BJ (cell line): ENCODE results near the gene EXOC1L. TPM values are rescaled to one million over a fixed set of nuclear protein-coding genes. Genes with fewer than 3 reads are reported as not detected.
A peak's percentile ranks its signal among the peaks of the same experiment; 100 is the strongest.

ENCODE experiments used
- CTCF ChIA-PET: fragments of 350-600 bp; formaldehyde crosslinking; extraction: SDS; loops from one replicate; lab custom pipeline; 2021; ENCODE audit warnings: antibody characterized with exemption, inconsistent platforms; lab: Yijun Ruan, JAX
- POLR2A ChIA-PET: fragments of 300-600 bp; sonication (Branson Sonifier 250); formaldehyde crosslinking; extraction: SDS; loops from one replicate; lab custom pipeline; 2021; ENCODE audit warnings: antibody characterized with exemption; lab: Charles Lee
- DNase-seq: peaks from one replicate; pipeline ENCODE4 v3.0.0-alpha.2; 2011; ENCODE audit warnings: low read depth
- H3K27me3 ChIP-seq: 2 replicates; pipeline ENCODE4 v1.6.0; 2011; ENCODE audit warnings: low read length; ENCODE audit not compliant: control insufficient read depth, insufficient read depth
- H3K36me3 ChIP-seq: 2 replicates; pipeline ENCODE4 v1.5.1; 2011; ENCODE audit warnings: low read length; ENCODE audit not compliant: control insufficient read depth, insufficient read depth
- H3K4me3 ChIP-seq: 2 replicates; pipeline ENCODE4 v1.5.1; 2011; ENCODE audit warnings: low read depth, mild to moderate bottlenecking, control low read depth, low read length
- polyA plus RNA-seq: library from polyadenylated mRNA; depleted of rRNA; stranded (reverse); fragments of >200 nt; gene quantifications from 2 replicates; pipeline ENCODE4 v1.2.3, GENCODE V29; 2011
- TF ChIP-seq, protein P1 (sequence below): IDR thresholded peaks from 2 replicates; pipeline ENCODE4 v1.5.1; 2011; ENCODE audit warnings: low read depth, mild to moderate bottlenecking, control low read depth, inconsistent platforms, low read length, moderate library complexity; ENCODE audit not compliant: insufficient read depth

The EXOC1L gene
- polyA plus RNA-seq, 1 experiment = not detected

DNA sequence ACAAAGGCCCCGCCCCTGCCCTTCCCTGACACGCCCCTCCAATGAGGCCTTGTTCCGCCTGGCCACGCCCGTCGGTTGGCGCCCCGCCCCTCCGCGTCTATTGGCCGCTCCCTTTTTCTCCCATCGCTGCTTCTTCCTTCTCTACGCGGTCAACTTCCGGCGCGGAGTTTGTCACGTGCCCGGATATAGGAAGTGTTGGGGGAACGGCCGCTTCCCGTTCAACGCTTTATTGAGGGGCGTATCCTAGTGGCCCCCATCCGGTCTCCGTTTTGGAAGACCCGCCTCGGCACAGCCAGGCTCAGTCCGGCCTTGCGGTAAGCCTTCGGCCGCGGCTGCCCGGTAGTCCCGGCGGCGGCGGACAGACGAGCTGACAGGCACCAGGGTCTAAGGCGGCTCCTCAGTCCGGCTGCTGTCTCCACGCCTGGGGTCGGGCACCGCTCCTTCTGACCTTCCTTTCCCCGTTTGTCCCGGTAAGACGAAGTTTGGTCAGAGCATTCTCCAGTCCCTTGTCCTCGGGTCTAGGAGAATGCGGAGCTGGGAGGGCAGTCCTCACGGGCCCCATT lies 34.0 kb downstream of the EXOC1L start, which contains the start of gene EXOC1:
Gene EXOC1 (plus strand): TSS at position 165 of the 563 bp plus-strand sequence. CDS start 4,676 bp downstream, outside the sequence.
- TF ChIP-seq, protein P1, sequence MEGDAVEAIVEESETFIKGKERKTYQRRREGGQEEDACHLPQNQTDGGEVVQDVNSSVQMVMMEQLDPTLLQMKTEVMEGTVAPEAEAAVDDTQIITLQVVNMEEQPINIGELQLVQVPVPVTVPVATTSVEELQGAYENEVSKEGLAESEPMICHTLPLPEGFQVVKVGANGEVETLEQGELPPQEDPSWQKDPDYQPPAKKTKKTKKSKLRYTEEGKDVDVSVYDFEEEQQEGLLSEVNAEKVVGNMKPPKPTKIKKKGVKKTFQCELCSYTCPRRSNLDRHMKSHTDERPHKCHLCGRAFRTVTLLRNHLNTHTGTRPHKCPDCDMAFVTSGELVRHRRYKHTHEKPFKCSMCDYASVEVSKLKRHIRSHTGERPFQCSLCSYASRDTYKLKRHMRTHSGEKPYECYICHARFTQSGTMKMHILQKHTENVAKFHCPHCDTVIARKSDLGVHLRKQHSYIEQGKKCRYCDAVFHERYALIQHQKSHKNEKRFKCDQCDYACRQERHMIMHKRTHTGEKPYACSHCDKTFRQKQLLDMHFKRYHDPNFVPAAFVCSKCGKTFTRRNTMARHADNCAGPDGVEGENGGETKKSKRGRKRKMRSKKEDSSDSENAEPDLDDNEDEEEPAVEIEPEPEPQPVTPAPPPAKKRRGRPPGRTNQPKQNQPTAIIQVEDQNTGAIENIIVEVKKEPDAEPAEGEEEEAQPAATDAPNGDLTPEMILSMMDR = no peak
- peaks cover 5% of the 10 kb centered on the region for H3K27me3 ChIP-seq
- H3K4me3 ChIP-seq = peak within 1 kb of the TSS; percentile 84
- ChIA-PET CTCF (interaction anchor here (1.3 kb wide), 1 partner anchor 13 kb away, joined by 6 read pairs; no protein-coding TSS in a partner anchor), POLR2A (no interaction called here)
- peak; percentile 87 for DNase-seq
- H3K36me3 ChIP-seq = no peaks in the 10 kb centered on the region

DNA sequence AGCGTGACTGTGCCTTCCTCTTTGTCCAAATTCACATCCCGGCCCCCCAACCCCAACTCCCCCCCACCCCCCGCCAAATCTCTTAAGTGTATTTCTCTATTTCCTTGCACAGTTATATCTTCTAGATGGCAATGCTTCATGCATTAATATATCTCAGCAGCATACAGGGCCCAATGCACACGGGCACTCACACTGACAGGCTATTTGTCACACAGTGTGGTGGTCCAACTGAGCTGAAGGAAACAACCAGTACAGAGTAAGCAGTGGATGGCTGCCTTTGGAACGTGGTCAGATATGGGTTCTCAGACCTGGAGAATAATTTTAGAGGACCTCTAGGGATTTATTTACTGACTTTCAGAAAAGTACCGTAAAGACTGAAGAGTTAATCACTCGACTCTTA lies 34.5 kb downstream of the EXOC1L start:
- TF ChIP-seq, protein P1 = no peak
- Histone ChIP-seq H3K4me3 (peak overlapping the region; percentile 84), H3K27me3 (peaks cover 5% of the 10 kb centered on the region), H3K36me3 (no peaks in the 10 kb centered on the region)
- DNase-seq = no peak
- ChIA-PET POLR2A (no interaction called here), CTCF (interaction anchor here (1.3 kb wide), 1 partner anchor 13 kb away, joined by 6 read pairs; no protein-coding TSS in a partner anchor)

DNA sequence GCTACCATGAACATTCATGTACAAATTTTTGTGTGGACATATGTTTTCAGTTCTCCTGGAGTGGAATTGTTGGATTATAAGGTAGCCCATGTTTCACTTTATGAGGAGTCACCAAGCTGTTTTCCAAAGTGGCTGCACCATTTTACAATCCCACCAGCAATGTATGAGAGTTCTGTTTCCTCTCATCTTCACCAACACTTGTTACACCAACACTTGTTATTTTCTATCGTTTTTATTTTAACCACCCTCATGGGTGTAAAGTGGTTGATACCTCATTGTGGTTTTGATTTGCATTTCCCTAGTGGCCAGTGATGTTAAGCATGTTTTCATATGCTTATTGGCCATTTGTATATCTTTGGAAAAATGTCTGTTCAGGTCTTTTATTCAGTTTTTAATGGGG lies 38.0 kb downstream of the EXOC1L start:
- Histone ChIP-seq H3K4me3 (no peak overlapping the region), H3K36me3 (no peaks in the 10 kb centered on the region), H3K27me3 (no peaks in the 10 kb centered on the region)
- DNase-seq = no peak
- ChIA-PET POLR2A (no interaction called here), CTCF (interaction anchor here (0.6 to 1.6 kb wide), 3 partner anchors 9 to 469 kb away, joined by 3 to 4 read pairs (median 3); partner anchors contain the start of gene TMEM165)
- TF ChIP-seq, protein P1 = no peak

DNA sequence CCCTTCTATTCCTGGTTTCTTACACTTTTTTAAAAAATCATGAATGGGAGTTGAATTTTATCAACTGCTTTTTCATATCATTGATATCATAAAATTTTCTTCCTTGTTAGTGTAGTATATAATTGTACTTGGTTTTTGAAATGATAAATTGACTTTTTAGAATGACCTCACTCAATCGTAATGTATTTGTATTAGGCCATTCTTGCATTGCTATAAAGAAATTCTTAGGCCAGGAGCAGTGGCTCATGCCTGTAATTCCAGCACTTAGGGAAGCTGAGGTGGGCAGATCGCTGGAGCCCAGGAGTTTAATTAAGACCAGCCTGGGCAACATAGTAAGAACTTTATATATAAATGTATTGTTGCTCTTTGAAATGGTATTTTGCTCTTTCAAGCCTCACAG lies 40.1 kb downstream of the EXOC1L start:
- no peak for DNase-seq
- TF ChIP-seq, protein P1 = no peak
- ChIA-PET CTCF (interaction anchor here (0.9 kb wide), 1 partner anchor 89 kb away, joined by 3 read pairs; the partner anchor contains the start of gene CEP135), POLR2A (interaction anchor here (0.6 kb wide), 1 partner anchor 602 kb away, joined by 5 read pairs; no protein-coding TSS in a partner anchor)
- H3K27me3 ChIP-seq = no peaks in the 10 kb centered on the region
- no peak overlapping the region for H3K4me3 ChIP-seq
- no peaks in the 10 kb centered on the region for H3K36me3 ChIP-seq

DNA sequence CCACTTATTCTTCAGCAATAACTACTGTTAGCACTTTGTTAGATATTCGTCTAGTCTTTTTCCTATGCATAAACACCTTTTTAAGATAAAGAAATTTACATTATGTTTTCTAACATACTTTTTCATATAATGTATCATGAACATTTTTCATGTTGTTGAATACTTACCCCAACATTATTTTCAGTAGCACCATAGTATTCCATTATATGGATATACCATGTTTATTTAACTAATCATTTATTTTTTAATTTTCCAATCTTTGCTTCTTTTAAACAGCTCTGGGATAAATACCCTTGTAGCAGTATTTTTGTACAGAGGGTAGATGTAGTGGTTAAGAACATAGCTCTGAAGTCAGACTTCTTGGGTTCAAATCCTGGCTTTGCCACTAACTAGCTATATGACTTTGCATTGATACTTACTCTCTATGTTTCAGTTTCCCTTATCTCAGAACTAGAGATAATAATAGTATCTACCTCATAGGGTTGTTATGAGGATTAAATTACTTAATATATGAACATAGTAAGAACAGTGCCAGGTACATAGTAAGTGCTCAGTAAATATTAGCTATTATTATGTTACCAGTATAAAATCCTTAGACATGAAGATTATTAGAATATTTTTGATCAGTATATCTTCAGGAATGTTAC lies 45.1 kb downstream of the EXOC1L start:
- TF ChIP-seq, protein P1 = no peak
- no peak overlapping the region for H3K4me3 ChIP-seq
- no peak for DNase-seq
- no peaks in the 10 kb centered on the region for H3K27me3 ChIP-seq
- CTCF ChIA-PET = no interaction called here
- H3K36me3 ChIP-seq = no peaks in the 10 kb centered on the region; the same call in 1 of the 2 replicates
- POLR2A ChIA-PET = no interaction called here
